Endothelial cell of umbilical vein (primary cell): Measurements from ENCODE around the gene IBTK. TPM values are rescaled to one million over a fixed set of nuclear protein-coding genes. Genes with fewer than 3 reads are reported as not detected.
A peak's percentile ranks its signal among the peaks of the same experiment; 100 is the strongest.

Experiments
- Bru-seq: library from RNA; stranded (reverse); fragments of 400-500 nt; gene quantifications from one replicate; lab custom pipeline; 2021; lab: Mats Ljungman, UMichigan
- BruChase-seq, 2 experiments: library from RNA; stranded (reverse); fragments of 400-500 nt; gene quantifications; one replicate each; lab custom pipeline; 2021; lab: Mats Ljungman, UMichigan
- BruUV-seq: library from RNA; stranded (reverse); fragments of 400-500 nt; replicated peaks from 2 replicates; lab custom pipeline; 2021; lab: Mats Ljungman, UMichigan
- CTCF ChIA-PET: fragments of 300-600, 350-600 bp; sonication (Branson Sonifier 250); formaldehyde crosslinking; loops from one replicate; lab custom pipeline; 2021; ENCODE audit warnings: antibody characterized with exemption, inconsistent platforms; lab: Charles Lee
- POLR2A ChIA-PET: fragments of 300-600, 350-600 bp; sonication (Branson Sonifier 250); formaldehyde crosslinking; loops from one replicate; lab custom pipeline; 2021; ENCODE audit warnings: antibody characterized with exemption, inconsistent platforms; lab: Charles Lee
- DNase-seq: peaks from one replicate; pipeline ENCODE4 v3.0.0-alpha.2; 2011; ENCODE audit warnings: low read depth, low spot score
- FAIRE-seq: peaks from 2 replicates; lab custom pipeline; 2011; peaks lifted over from hg19 to GRCh38; lab: Jason Lieb, UNC
- H2AFZ ChIP-seq: 2 replicates; pipeline ENCODE4 v1.6.0; 2012; ENCODE audit warnings: low read depth, low read length, control low read depth, inconsistent platforms
- H3K27ac ChIP-seq: 2 replicates; pipeline ENCODE4 v1.5.1; 2011; ENCODE audit warnings: low read depth, mild to moderate bottlenecking, control low read depth, low read length, moderate library complexity; ENCODE audit not compliant: insufficient read depth
- H3K27me3 ChIP-seq, 2 experiments: 2 replicates each; pipeline versions ENCODE4 v1.6.0 to v1.6.1; 2011; ENCODE audit warnings: low read length in 2 of 2, mixed read lengths in 1 of 2; ENCODE audit not compliant: control insufficient read depth in 2 of 2, insufficient read depth in 2 of 2
- H3K36me3 ChIP-seq, 2 experiments: 2 replicates in 1 of 2; 3 replicates in 1 of 2; pipeline ENCODE4 v1.5.1; 2011; ENCODE audit warnings: low read length in 2 of 2, mild to moderate bottlenecking in 1 of 2, moderate library complexity in 1 of 2; ENCODE audit not compliant: control insufficient read depth in 2 of 2, insufficient read depth in 2 of 2; ENCODE audit errors: extremely low read depth in 1 of 2
- H3K4me1 ChIP-seq: 3 replicates; pipeline ENCODE4 v1.5.1; 2011; ENCODE audit warnings: mild to moderate bottlenecking, low read length; ENCODE audit not compliant: control insufficient read depth, insufficient read depth; ENCODE audit errors: extremely low read depth
- H3K4me2 ChIP-seq: 2 replicates; pipeline ENCODE4 v1.6.1; 2011; ENCODE audit warnings: low read length, control low read depth, mixed read lengths; ENCODE audit not compliant: insufficient read depth
- H3K4me3 ChIP-seq, 3 experiments: fragments of 200-600 bp in 1 of 3; sonication (generic), shearing (Covaris generic) in 1 of 3; replicated peaks in 1 of 3; 2 replicates each; pipeline ENCODE4 v1.5.1; 2011 to 2016; ENCODE audit warnings: control low read depth in 3 of 3, low read length in 3 of 3, mild to moderate bottlenecking in 2 of 3, inconsistent platforms in 1 of 3, low read depth in 1 of 3, moderate library complexity in 1 of 3; ENCODE audit not compliant: insufficient read depth in 1 of 3
- H3K79me2 ChIP-seq: 2 replicates; pipeline ENCODE4 v1.6.0; 2012; ENCODE audit warnings: low read length, inconsistent platforms; ENCODE audit not compliant: control insufficient read depth, insufficient read depth
- H3K9ac ChIP-seq: replicated peaks from 2 replicates; pipeline ENCODE3; 2011; ENCODE audit warnings: low read length, control low read depth; ENCODE audit not compliant: insufficient read depth; ENCODE audit errors: extremely low read depth
- H3K9me1 ChIP-seq: replicated peaks from 3 replicates; pipeline ENCODE4 v1.6.0; 2011; ENCODE audit warnings: mild to moderate bottlenecking, low read length; ENCODE audit not compliant: control insufficient read depth, insufficient read depth; ENCODE audit errors: extremely low read depth
- H3K9me3 ChIP-seq: replicated peaks from 2 replicates; pipeline ENCODE4 v1.5.1; 2012; ENCODE audit warnings: low read length, inconsistent platforms; ENCODE audit not compliant: control insufficient read depth, insufficient read depth
- H4K20me1 ChIP-seq: replicated peaks from 2 replicates; pipeline ENCODE3; 2011; ENCODE audit warnings: mild to moderate bottlenecking, low read length; ENCODE audit not compliant: control insufficient read depth, insufficient read depth; ENCODE audit errors: extremely low read depth
- FOS ChIP-seq: IDR thresholded peaks from 2 replicates; pipeline ENCODE4 v1.6.1; 2011; ENCODE audit warnings: mild to moderate bottlenecking, low read length, moderate library complexity, borderline replicate concordance; ENCODE audit not compliant: insufficient read depth
- POLR2A ChIP-seq: IDR thresholded peaks from 2 replicates; pipeline ENCODE4 v1.6.1; 2012; ENCODE audit warnings: low read depth, mild to moderate bottlenecking, control low read depth, low read length
- POLR2AphosphoS5 ChIP-seq: IDR thresholded peaks from 2 replicates; pipeline ENCODE4 v1.6.1; 2012; ENCODE audit warnings: low read depth, mild to moderate bottlenecking, control low read depth, low read length, moderate library complexity; ENCODE audit not compliant: insufficient read depth
- dilution Hi-C: fragments of 300-500 bp; cut with MboI; formaldehyde crosslinking; loops from one replicate; pipeline ENCODE4 v1.15.0; 2019; ENCODE audit warnings: low sequenced_read_pairs; ENCODE audit not compliant: extremely low pct_ligation_motif_present
- intact Hi-C: fragments of 100-400 bp; cut with micrococcal nuclease; formaldehyde crosslinking; loops from one replicate; pipeline ENCODE4 v1.10.0; 2022
- long read RNA-seq: library from polyadenylated mRNA; stranded (forward); transcript quantifications from one replicate; pipeline ENCODE4 v2.0.0, GENCODE V29; 2021
- polyA minus RNA-seq, 3 experiments: library from RNA; depleted of rRNA, polyadenylated mRNA; stranded (reverse); fragments of >200 nt; gene quantifications; 1 replicate in 1 of 3; 2 replicates in 2 of 3; pipeline ENCODE4 v1.2.3, GENCODE V29; 2011
- polyA plus RNA-seq, 4 experiments: library from polyadenylated mRNA; depleted of rRNA in 3 of 4; stranded (reverse) in 3 of 4; unstranded in 1 of 4; fragments of >200 nt; gene quantifications; 2 replicates each; pipeline versions ENCODE4 v1.2.1 to v1.2.3, GENCODE V29; 2011 to 2012; ENCODE audit warnings: missing spikeins in 1 of 4
- total RNA-seq: library from RNA; stranded (reverse); gene quantifications from 2 replicates; pipeline ENCODE4 v1.2.3, GENCODE V29; 2021
- TF ChIP-seq, protein P1 (sequence below), 2 donors: IDR thresholded peaks; 1 replicate in 1 of 2; 2 replicates in 1 of 2; pipeline ENCODE4 v1.5.1; 2011; ENCODE audit warnings: low read length in 2 of 2, mild to moderate bottlenecking in 2 of 2, moderate library complexity in 2 of 2, control low read depth in 1 of 2, inconsistent platforms in 1 of 2, low read depth in 1 of 2; ENCODE audit not compliant: insufficient read depth in 1 of 2; ENCODE audit errors: extremely low read depth in 1 of 2

IBTK gene, protein sequence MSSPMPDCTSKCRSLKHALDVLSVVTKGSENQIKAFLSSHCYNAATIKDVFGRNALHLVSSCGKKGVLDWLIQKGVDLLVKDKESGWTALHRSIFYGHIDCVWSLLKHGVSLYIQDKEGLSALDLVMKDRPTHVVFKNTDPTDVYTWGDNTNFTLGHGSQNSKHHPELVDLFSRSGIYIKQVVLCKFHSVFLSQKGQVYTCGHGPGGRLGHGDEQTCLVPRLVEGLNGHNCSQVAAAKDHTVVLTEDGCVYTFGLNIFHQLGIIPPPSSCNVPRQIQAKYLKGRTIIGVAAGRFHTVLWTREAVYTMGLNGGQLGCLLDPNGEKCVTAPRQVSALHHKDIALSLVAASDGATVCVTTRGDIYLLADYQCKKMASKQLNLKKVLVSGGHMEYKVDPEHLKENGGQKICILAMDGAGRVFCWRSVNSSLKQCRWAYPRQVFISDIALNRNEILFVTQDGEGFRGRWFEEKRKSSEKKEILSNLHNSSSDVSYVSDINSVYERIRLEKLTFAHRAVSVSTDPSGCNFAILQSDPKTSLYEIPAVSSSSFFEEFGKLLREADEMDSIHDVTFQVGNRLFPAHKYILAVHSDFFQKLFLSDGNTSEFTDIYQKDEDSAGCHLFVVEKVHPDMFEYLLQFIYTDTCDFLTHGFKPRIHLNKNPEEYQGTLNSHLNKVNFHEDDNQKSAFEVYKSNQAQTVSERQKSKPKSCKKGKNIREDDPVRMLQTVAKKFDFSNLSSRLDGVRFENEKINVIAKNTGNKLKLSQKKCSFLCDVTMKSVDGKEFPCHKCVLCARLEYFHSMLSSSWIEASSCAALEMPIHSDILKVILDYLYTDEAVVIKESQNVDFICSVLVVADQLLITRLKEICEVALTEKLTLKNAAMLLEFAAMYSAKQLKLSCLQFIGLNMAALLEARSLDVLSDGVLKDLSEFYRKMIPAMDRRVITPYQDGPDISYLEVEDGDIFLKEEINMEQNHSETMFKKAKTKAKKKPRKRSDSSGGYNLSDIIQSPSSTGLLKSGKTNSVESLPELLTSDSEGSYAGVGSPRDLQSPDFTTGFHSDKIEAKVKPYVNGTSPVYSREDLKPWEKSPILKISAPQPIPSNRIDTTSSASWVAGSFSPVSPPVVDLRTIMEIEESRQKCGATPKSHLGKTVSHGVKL (N-terminal part only)
- total RNA-seq (29.5 and 30.5 TPM in 2 replicates), polyA plus RNA-seq (4.8 and 6.7 TPM in 2 replicates), polyA minus RNA-seq (31.4 and 34.6 TPM in 2 replicates), Bru-seq, nascent RNA (percentile 90 among the genes with signal in this experiment), BruChase-seq, experiment 1, labeled RNA remaining after a 6-hour chase (percentile 79 among the genes with signal in this experiment), BruChase-seq, experiment 2, labeled RNA remaining after a 2-hour chase (percentile 87 among the genes with signal in this experiment)
- 8.2 and 9.2 TPM in 2 replicates for polyA plus RNA-seq (2011; cell fraction: cytosol; rRNA removed)
- polyA plus RNA-seq (2011; cell fraction: nucleus; rRNA removed) = 14.1 and 20.4 TPM in 2 replicates
- polyA plus RNA-seq (2012) = 17.0 and 21.5 TPM in 2 replicates
- polyA minus RNA-seq (2011; cell fraction: cytosol; rRNA and poly(A)+ RNA removed) = 26.1 TPM
- 29.7 and 45.4 TPM in 2 replicates for polyA minus RNA-seq (2011; cell fraction: nucleus; rRNA and poly(A)+ RNA removed)
- long read RNA-seq, full-length matches to known transcripts = 9 of 28 reads
- long read RNA-seq, partial matches to known transcripts = 2 of 28 reads
- long read RNA-seq, other reads (novel, unspliced or antisense) = 17 of 28 reads

DNA sequence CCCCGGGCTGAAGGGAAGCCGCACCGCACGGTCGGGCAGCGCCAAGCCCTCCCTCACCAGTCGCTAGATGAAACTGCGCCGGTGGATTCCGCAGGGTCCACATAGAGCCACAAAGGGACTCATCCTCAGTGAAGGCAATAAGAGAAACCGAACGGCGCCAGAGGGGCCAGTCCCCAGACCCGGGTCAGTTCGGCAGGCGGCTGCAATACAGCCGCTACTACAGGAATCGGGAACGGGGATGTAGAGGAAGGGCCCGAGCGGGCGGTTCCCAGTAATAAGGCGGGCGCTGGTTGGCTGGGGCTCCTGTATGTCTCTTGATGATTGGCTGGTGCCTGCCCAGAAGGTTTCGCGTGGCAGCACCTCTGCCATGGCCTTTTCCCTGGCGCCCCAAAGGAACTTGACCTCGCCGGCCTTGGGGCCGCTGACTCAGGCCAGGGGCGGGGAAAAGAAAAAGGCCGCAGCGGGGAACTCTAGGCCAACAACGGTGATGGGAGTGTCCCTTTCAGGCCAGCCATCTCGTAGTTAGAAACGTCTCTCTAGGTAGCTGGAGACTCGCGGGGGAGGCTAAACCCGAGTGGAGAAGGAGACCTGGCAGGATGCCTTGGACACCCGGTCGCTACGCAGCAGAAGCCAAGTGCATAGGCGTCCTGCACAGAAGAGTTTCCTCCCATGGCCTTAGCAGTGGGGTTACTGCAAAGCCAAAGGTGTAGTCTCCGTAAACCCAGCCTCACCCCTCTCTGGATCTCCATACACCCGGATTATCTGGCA, at the start of gene IBTK:
IBTK (minus strand) TSS at position 240 of the 768 bp plus-strand sequence. CDS start 7,258 bp downstream, outside the sequence.
- Histone ChIP-seq H3K27ac (peak within 1 kb of the TSS; percentile 67), H3K27me3 (no peaks in the 10 kb centered on the region), H3K36me3 (no peaks in the 10 kb centered on the region), H3K4me1 (peaks cover 35% of the 10 kb centered on the region), H2AFZ (peak within 1 kb of the TSS; percentile 94), H3K79me2 (peaks cover 45% of the 10 kb centered on the region), H3K9ac (peak within 1 kb of the TSS; percentile 64), H3K4me3 (peak within 1 kb of the TSS; percentile 60 to 91 (median 67)), H3K9me3 (no peaks in the 10 kb centered on the region), H4K20me1 (no peaks in the 10 kb centered on the region), H3K4me2 (peak within 1 kb of the TSS; percentile 91), H3K9me1 (no peaks in the 10 kb centered on the region)
- FAIRE-seq (peak; percentile 74), DNase-seq (peak; percentile 93)
- TF ChIP-seq POLR2A (peak; percentile 87), FOS (peak; percentile 41), POLR2AphosphoS5 (peak; percentile 61)
- TF ChIP-seq, protein P1, sequence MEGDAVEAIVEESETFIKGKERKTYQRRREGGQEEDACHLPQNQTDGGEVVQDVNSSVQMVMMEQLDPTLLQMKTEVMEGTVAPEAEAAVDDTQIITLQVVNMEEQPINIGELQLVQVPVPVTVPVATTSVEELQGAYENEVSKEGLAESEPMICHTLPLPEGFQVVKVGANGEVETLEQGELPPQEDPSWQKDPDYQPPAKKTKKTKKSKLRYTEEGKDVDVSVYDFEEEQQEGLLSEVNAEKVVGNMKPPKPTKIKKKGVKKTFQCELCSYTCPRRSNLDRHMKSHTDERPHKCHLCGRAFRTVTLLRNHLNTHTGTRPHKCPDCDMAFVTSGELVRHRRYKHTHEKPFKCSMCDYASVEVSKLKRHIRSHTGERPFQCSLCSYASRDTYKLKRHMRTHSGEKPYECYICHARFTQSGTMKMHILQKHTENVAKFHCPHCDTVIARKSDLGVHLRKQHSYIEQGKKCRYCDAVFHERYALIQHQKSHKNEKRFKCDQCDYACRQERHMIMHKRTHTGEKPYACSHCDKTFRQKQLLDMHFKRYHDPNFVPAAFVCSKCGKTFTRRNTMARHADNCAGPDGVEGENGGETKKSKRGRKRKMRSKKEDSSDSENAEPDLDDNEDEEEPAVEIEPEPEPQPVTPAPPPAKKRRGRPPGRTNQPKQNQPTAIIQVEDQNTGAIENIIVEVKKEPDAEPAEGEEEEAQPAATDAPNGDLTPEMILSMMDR (IDR thresholded peaks at IDR 0.05; ENCODE audit: extremely low read depth in 1 of 2, insufficient read depth in 1 of 2, low read depth in 1 of 2, low read length in 2 of 2) = no peak
- dilution Hi-C loops (no loop called here), intact Hi-C loops (loop anchor here (1.0 to 10.0 kb wide), 5 partner anchors 115 to 1265 kb away; partner anchors contain the start of genes ME1, PGM3, PRSS35 and RWDD2A)
- POLR2A ChIA-PET = no interaction called here
- CTCF ChIA-PET = interaction anchor here (0.8 to 4.1 kb wide), 3 partner anchors 23 to 819 kb away, joined by 4 to 38 read pairs (median 4); partner anchors contain the start of genes DOP1A and UBE3D
- TSS peak; percentile 87 for BruUV-seq
